Pulmonary artery endothelial cell (primary cell): Measurements from ENCODE around the gene DUSP9. TPM values are rescaled to one million over a fixed set of nuclear protein-coding genes. Genes with fewer than 3 reads are reported as not detected.

Experiments
- DNase-seq: peaks from one replicate; pipeline ENCODE4 v3.0.0-alpha.2; 2011; ENCODE audit warnings: low read depth, low spot score
- total RNA-seq: library from RNA; depleted of rRNA; stranded (reverse); fragments of >200 nt; gene quantifications from 2 replicates; pipeline ENCODE4 v1.2.3, GENCODE V29; 2014

DUSP9 gene
- total RNA-seq, 1 donor from 2014 or later: 0.26 TPM

DNA sequence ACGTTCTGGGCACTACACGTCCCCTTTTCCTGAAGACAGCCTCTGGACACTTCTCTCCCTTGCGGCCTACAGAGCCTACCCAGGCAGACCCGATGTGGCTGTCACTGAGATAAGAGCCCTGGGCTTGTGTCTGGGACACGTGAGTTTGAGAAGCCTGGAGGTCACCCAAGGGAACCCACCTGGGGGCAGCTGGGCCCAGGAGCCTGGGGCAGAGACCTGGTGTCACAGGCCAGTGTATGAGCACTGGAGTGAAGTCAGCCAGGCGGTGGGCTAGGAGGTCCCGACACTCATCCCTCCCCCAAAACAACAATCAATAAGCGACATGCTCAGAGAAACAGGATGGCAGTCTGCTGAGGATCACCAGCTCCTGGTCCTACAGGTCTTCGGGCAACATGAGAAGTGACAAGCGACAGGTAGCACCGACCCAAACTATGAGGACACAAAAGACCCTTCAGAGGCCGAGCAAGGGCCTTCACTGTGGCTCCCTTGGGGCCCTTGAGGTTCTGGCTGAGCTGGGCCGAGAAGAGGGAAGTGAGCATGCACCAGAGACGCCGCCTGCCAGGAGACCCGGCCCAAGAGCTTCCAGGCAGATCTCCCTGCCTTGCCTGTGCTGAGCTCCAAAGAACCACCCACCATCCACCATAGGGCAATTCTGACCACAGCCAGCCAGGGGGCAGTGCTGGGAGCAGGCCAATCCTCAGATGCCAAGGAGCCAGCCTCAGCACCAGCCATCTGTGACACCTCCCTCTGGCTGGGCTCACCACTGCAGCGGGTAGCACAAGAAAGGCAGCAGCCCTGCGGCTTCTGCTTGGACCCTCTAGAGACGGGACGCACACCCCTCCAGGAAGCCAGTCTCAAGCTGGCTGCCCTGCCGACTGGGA lies 11.0 kb upstream of the DUSP9 start:
- no peak for DNase-seq

DNA sequence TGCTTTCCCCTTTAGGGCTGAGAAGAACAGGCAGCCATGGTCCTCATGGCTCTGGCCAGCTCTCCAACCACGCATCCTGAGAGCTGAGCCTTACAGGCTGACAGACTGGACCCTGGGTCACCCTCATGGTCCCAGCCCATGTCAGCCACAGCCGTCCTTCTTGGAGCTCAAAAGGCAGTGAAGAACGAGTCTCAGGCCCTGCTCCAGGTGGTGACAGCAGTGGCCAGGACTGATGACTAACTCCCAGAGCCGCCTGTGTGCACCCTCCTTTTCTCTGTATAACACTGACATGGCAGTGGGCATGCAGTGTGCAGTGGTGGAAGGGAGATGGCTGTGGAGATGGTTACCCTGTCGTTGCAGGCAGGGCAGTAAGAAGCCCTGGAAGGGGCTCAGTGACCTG lies 10.3 kb upstream of the DUSP9 start:
- no peak for DNase-seq

DNA sequence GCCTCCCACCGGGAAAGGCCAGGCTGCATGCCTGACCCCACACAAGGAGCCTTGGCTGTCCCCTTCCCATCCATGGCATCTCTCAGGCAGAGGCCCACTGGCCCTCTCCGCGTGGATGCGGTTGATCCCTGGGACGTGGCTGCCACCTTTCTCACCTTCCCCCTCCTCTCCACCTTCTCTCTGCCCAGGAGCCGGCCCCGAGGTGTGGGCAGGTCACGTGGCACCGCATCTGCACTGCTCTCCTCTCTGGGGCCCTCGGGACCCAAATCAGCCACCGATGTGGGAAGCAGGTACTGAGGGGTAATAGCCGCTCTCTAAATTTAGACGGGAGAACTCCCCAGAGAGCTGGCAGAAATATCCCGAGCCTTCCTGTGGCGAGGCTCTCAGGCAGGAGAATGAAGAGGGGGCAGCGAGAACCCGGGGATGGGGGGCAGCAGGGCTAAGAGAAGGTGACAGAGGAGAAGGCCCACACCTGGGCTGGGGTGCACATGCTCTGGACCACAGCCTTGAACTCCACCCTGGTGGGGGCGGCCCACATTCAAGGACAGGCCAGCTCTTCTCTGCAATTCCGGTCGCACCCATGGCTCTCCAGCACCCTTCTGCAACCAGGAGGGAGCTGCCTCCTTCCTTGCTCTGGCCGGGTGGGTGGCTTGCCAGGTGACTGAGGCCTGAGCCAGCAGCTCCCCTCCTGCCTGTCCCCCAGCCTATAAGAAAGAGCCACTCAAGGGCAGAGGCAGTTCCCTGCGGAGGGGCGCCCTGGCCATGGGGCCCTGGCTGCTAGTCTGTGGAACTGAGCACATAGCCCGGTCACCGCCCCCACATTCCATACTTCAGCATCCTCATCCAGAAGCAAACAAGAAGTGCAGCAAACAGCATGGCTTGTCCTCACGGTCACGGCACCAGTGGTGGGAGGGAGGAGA lies 9.6 kb upstream of the DUSP9 start:
- DNase-seq: no peak

DNA sequence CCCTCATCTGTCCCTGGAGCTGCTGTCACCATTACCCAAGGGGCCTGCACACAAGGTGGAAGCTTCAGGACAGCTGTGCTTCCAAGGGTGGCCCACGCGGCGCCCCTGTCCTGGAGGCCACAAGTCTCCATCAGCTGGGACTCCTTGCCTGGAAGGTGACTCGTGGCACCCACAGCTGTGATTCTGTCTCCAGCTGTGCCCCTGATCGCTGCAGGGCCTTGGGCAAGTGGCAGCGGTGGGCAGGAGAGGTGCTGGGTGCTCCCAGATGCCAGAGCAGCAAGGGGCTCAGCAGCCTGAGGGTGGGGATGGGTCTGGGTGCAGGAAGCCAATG lies 9.0 kb upstream of the DUSP9 start:
- DNase-seq: no peak

DNA sequence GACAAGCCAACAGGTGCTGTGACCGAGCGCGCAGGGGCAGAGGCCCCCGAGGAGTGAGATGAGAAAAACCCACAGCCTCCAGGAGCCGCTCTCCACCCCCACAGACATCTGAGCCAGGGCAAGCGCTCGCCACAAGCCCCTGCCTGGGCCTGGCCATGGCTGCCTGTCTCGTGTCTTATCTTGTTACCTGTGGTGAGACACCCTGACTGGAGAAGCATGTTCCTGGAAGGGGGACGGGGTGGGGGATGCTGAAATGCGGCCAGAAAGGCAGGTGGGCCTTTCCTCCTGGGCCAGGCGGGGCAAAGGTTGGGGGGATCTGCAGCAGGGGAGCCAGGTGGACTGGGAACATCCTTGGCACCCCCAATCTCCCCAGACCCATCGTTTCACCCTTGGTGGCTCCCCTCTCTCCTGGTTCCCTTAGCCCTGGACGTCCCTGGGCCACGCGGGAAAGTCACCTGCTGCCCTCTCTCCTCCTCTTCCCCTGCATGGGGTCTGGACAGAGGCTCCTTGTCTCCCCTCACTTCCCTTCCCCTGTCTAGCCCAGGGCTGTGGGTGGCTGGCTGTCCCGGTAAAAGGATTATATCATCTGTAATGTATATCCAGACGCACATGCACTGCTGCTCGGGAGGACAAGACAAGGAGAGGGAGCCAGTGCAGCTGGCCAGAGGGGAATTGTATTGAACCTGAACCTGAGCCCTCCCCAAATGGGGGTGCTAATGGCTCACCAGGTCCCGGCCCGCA lies 8.4 kb upstream of the DUSP9 start:
- DNase-seq: no peak

DNA sequence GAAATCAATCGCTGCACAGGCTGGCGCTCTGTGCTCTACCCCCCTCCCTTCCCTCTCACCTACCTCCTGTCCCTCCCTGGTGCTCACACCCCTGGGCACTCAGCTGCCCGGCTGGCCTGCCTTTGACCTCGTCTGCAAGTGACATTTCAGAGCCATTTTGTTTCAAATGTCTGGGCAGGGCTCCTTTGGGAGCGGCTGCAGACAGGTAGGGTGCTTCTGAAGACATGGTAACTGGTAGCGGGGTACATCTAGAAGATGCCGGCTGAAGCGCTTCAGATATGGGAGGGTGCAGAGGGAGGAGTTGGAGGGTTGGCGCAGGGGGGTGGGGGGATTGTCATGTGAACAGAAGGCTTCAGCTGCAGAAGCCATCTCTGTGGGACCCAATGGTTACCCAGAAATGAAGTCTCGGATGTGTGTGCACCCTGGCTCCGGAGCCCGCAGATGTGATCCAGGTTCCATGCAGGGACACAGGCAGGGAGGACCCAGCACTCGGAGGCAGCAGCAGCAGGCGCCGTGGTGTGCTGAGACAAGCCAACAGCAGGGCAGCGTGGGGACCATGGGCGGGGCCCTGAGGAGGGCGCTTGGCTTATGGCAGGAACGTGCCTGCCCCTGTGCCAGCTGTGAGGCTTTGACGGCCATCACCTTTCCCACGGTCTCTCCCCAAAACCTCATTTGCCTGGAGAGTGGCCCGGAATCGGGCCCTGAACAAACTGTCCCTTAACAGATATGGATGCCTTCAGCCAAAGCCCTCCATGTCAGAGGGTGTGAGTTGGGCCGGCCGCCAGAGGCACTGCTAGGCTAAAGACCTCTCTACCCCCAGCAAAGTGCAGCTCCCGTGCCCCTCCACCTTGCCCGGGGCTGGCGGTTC lies 7.6 kb upstream of the DUSP9 start:
- no peak for DNase-seq

DNA sequence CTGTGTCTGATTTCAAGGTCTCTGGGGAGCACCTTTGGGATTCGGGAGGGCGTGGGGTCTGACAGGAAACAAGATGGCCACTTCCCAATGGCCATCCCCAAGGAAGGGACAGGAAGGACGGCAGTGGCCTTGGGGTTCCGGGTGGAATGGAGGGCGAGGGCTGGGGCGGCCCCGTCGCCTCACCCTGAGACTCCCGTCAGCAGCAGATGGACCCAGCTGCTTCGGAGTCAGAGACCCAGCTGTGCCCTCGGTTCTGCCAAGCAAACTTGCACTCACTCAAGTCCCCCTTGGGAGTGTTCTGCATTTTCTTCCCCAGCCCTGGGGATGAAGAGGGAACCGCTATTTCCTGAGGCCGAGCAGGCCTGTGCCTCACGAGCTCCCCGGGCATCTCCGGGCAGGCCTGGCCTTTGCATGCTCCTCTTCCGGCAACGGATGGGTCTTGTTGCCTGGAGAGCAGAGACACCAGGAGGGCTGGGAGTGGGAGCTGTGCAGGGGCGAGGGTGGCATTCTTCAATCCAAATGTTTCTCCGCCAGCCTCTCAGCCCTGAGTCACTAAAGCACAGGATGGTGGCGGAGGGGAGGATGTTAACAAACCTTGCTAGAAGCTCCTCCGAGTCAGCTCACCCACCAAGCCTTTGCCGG lies 6.8 kb upstream of the DUSP9 start:
- DNase-seq: no peak

DNA sequence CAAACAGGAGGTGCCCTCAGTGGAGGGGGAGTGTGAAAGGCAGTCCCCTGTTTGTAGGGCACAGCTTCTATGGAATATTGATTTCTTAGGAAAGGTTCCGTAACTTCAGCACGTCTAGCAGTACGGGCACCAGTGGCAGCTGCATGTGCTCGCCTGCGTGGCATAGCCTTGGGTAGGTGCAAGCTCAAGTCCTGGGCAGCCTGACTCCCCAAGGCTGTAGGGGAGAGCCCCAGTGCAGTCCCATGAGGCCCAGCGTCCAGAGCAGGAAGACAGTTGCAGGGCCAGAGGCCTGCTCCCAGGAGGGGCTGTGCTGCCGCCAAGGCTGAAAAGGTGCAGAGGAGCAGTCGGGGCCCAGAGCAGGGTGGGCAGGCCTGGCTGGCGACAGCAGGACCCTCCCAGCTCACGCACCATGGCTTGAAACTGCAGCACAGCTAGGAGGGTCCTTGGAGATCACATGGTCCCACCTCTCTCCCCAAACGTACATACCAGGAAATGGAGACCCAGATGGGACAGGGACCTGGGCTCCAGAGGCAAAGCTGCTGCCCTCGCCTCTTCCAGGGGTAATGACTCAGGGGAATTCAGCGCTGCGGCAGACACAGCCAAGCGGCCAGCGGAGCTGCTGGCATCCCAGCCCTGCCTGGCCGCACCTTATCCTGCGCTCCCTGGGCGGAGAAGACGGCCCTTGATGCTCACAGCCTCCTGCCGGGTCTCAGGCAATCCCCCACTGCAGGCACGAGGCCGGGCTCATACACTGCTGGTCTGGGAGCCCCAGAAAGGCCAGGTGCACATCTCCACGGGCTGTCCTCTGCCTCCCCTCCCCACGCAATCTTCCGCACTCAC lies 6.0 kb upstream of the DUSP9 start:
- DNase-seq: no peak

DNA sequence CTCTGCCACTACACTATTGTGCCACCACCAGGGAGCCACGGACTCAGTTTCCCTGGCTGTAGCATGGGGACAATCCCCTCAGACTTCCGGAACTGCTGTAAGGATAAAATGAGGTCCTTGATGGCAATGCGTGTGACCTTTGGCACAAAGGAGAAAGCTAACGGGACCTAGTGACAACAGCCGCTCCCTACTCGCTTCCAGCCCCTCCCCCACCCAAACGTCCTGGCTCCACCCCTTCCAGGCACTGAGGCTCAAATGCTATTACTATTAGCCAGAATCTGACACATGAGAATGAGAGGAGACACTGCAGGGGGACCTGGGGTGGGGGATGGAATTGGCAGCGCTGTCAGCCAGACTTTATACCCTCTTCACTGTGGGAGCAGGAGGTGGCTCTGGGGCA lies 5.4 kb upstream of the DUSP9 start:
- no peak for DNase-seq

DNA sequence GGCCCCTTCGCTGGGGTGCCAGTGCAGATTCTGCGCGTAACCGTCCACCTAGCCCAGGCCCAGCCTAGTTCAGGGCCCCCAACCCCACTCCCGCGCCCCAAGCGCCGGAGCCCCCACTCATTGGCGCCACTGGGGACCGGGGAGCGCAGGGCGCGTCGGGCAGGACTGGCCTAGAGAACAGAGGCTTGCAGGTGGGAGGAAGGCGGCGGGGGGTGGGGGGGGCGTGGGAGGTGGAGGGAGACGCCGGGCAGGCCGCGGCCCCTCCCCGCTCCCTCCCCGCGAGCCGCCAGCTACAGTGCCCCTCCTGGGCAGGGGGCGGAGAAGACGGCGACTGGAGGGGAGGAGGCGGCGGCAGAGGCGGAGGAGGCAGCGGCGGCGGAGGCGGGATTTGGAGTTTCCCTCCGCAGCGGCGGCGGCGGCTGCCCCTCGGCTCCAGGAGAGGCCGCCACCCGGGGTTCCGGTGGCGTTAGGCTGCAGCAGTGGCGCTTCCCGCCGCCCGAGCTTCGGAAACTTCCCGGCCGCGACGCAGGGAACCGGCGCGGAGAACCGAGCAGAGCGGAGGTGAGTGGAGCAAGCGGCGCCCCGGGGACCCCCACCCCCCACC lies 4.8 kb upstream of the DUSP9 start:
- no peak for DNase-seq

DNA sequence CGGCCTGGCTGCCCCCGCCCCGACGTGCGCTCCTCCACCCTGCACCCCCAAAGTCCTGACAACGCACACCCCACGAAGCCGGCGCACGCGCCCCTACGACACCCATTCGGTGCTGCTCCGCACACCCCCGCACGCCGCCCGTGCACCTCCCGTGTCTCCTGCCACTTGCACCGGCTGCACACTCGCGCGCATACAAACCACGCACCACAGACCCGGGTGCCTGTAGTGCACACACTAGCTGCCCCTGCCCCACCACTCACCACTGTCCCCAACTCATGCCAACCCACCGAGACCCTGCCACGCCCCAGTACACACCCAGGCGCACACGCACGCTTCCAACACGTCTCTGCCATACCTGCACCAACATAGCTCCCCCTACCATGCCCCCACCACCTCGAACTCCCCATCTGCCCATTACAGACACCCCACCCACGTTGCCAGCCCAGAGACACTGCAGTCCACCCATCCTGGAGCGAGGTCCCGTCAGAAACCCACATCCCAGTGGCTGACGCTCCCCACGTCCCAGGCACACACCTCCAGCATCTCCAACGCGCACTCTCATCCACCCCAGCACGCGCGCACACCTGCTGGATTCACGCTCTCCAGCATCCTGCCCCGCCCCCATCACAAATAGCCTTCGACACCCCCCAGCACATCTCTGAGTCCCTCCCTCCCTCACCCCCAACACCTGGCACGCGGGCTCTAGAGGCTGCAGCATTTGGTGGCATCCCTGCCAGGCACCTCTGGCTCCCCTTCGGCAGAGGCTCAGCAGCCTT lies 4.2 kb upstream of the DUSP9 start:
- no peak for DNase-seq

DNA sequence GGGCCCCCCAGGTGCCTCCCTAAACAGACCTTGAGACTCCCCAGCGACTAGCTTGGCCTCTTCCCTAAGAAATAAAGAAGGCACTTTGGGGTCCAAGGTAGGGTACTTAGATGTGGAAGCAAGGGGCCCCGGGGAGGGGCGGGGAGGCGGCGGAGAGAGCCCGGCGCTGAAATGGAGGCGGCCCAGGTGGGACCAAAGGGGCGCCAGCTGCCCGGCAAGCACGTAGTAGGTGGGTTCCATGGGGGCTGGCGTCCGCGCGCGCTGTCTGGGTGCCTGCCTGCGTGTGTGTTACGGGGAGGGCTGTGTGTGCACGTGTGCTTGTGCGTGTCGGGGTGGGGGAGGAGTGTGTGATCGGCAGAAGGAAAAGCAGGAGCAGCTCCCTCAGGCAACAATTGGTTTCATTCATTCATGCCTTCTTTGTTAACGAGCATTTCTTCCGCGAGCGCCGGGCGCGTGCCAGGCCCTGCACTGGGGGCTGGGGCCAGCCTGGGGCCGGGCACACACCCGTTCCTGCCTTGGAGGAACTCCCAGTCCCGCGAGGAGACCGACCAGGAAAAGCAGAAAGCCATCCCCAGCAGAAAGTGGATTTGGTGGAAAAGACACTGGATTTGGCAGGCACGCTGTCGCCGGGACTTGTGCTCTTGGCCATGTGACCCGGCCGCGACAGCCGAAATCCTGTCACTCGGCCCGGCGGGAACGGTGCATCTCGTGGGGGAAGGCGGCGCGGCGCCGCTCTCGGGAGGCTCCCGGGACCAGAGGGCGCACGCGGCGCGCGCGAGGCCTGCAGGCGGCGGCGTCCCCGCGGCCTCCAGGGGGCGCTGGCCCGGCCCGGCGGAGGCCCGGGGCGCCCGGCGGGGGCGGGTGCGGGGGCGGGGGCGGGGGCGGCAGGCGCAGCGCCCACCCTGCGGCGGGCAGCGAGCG lies 3.3 kb upstream of the DUSP9 start:
- DNase-seq: no peak

DNA sequence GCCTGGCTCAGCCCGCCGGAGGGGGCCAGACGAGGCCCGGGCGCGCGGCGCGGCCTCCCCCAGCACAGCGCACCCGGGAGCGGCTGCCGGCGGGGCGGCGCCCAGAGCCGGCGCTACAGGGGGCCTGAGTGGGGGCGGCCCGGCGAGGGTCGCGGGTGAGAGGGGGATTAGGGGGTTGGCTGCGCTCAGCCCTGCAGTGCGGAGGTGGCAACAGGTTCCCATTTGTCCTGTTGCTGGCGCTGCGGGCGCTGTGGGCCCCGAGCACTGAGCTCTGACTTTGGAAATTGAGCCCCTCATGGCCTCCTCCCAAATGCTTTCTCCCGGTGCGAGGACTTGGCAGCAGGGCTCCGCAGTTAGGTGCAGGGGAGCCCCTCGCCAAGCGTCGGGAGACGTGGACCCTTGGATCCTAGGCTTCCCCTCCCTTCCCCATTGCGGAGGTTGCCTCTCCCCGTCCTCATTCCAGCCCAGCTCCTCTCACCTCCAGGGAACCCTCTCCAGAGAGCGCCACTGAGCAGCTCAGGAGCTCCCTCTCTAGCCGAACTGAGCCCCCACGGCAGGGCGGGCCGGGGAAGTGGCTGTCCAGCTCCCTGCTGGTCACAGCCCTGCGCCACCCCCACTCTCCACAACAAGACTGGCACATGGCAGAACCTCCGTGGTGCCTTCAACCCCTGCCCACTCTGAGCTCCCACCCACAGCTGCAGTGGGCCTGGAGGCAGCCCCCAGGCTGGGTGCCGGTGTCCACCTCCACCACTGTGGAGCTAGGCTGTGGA lies 2.5 kb upstream of the DUSP9 start:
- no peak for DNase-seq

DNA sequence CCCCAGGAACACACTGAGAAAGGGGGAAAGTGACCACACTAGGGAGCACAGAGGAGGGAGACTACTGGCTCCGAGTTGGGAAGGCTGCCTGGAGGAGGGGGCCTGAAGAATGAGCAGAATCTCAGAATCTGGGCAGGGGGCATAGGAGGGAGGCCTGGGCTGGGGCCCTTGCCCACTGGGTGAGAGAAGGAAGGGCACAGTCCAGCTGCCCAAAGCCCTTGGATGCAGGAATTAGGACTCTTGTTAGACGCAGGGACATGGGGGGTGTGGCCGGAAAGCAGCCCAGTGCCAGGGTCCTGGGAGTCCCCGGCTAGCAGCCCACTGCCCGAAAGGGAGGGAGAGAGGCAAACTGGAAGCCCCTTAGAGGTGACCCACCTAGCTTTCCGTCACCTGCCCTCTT lies 1.9 kb upstream of the DUSP9 start:
- DNase-seq: no peak

DNA sequence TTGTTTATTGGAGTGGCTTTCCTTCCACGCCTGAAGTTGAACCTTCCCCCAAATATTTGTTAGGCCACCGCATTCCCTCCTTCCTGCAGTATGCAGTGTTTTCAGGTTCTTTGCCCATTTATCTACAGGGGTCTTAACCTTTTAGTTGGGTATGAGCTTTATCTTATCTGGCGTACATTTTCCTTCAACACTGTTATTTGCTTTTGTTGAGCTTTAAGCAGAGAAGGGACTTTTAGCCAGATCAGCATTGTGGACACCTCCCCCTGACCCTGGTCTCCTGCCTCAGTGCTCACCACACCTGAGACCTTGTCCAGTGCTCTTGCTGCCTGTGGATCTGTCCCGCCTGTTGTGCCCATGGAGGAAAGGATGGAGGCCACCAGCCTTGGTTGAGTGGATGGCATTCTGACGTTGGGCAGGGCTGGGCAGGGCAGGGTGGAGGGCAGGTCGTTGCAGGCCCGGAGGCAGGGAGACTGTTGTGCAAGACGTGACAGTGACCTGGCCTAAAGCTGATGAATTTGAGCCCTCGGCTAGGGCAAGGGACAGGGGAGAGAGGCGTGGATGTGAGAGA lies 998 bp upstream of the DUSP9 start:
- DNase-seq: no peak
